Sciatic nerve (tissue), 2 donors: ENCODE results near the gene DLX6. TPM values are rescaled to one million over a fixed set of nuclear protein-coding genes. Genes with fewer than 3 reads are reported as not detected.
"Not testable (repeated sequence)": the region's sequence is repeated elsewhere in the genome, so short reads cannot be mapped to it uniquely, and the experiment has no call there.

Experiments
- ATAC-seq: fragments of 200-7000 bp; cut with Tn5 transposase; one replicate; pipeline ENCODE4 v1.9.1; 2020; ENCODE audit warnings: mild to moderate bottlenecking, moderate library complexity
- DNase-seq: peaks from one replicate; pipeline ENCODE4 v3.0.0-alpha.2; 2020; ENCODE audit warnings: low spot score
- intact Hi-C: fragments of 100-400 bp; cut with DNase I; formaldehyde crosslinking; loops from one replicate; pipeline ENCODE4 v1.14.2; 2022
- total RNA-seq: library from RNA; stranded (reverse); fragmentation: NEBNext Ultra II Directional; extraction: Animal tissue kit (Norgen Biotek cat#: 25700); gene quantifications from one replicate; pipeline ENCODE4 v1.2.1, GENCODE V29; 2021
- donor health status: DM: no; HTN: no; CAD: no.
- donor health status: DM: no; HTN: no; CAD: no.

Gene DLX6
- total RNA-seq, 1 donor from 2014 or later = not detected

DNA sequence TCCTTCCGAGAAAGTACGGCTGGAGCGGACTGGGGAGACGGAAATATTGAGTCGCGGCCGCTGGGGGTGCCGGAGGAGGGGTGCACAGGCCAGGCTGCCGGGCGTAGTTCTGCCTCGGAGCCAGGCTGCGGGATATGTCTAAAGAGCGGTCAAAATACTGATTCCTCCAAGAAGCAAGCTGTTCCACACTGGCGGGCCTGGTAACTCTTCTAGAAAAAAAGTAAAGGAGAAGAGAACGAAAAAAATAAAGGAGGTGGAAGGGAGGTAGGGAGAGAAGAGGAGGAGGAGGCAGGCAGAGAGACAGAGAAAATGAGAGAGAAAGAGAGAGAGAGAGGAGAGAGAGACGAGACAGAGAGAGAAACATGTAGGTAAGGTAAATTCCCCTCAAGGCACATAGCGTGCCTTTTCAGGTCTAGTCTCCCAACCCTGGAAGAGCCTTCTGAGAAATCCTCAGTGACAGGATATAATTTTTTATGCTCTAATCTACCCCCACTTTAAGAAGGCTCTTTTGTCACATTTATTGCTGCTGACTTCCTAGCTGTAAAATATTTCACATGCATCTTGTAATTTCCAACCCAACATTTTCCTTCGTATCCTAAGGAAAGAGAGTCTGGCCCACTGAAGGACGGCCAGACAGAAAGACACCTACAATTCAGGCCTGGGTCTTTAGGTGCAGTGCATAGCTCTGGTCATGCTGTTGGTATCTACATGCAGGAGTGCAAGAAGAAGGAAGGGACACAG, 13.6 kb downstream of the DLX6 start:
- ATAC-seq (no peak), DNase-seq (no peak)
- intact Hi-C loops = no loop called here

DNA sequence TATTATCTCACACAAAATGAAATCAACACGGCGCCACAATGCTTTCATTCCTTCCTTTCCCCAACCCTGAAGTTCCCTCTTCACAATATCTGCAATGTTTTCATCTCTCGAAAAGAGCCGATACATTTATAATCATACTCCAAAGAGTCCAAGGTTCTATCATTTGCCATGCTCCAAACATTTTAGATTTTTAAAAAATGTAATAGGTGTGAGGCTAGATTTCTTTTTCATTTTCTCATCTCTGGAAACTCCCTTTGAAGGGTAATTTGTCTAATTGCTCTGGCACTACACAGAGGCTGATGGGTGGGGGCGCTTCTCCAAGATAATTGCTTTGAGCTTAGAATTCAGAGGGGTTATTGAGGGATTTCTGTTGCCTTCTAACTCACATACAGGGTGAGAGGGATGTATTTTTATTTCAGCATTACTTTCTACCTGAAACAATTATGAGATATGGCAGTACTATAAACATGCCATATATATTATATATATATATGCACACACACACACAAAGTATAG, 14.4 kb downstream of the DLX6 start:
- DNase-seq (no peak), ATAC-seq (no peak)
- intact Hi-C loops = loop anchor here (10.0 kb wide), 2 partner anchors 955 to 1105 kb away; no protein-coding TSS in a partner anchor

DNA sequence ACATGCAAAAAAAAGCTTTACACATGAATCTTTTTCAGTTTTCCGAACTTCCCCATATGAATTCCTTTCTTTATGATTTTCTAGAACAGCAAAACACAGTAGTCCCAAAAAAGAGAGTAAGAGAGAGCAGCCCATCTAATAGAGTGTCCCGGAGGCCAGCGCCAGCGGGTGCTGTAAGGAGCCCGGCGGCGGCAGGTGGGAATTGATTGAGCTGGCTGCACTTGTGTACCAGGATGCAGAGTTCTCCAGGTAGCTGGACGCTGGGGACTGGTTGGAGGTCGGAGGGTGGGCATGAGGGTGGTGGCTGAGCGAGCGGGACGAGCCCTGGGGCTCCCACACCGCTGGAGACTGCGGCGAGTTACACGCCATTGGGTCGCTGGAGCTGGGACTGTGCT, 15.2 kb downstream of the DLX6 start:
- no peak for DNase-seq
- no peak for ATAC-seq
- intact Hi-C loops = loop anchor here (10.0 kb wide), 2 partner anchors 956 to 1106 kb away; no protein-coding TSS in a partner anchor

- DNase-seq (no peak), ATAC-seq (no peak)
- intact Hi-C loops = loop anchor here (10.0 kb wide), 2 partner anchors 956 to 1106 kb away; no protein-coding TSS in a partner anchor
Observed at GRCh38 chr7:97020996-97021746, 15.8 kb downstream of the DLX6 start.

DNA sequence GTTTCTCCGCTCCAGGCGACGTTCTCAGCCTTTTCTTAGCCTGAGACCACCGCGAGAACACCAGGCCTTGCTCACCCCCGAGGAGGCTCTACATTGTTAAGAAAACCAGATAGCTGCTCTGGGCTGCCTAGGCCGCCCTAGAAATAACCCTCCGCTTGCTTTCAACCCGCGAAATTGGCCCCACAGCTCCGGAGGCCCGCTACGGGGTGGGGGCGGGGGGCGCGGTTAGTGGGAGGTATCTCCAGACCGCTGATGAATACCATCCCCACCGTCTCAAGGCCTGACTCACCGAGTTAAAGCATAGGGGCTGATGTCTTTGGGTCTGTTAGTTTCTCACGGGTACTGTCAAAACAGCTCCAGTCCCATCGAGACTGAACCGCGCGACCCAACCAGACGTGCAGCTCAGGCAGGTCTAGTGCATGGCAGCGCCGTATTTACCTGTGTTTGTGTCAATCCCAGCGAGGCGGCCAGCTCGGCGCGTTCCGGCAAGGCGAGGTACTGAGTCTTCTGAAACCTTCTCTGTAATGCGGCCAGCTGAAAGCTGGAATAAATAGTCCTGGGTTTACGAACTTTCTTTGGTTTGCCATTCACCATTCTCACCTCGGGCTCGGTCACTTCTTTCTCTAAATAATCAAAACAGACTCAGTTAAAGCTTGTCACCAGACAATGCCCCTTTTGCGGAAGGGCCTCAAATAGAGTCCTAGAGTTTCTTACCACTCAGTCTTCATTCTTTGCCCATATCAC, 16.6 kb downstream of the DLX6 start:
- DNase-seq (no peak), ATAC-seq (no peak)
- intact Hi-C loops = loop anchor here (10.0 kb wide), 2 partner anchors 957 to 1107 kb away; no protein-coding TSS in a partner anchor

GRCh38 chr7:97022491-97023306, 17.3 kb downstream of the DLX6 start:
- intact Hi-C loops = loop anchor here (10.0 kb wide), 2 partner anchors 958 to 1108 kb away; no protein-coding TSS in a partner anchor

DNA sequence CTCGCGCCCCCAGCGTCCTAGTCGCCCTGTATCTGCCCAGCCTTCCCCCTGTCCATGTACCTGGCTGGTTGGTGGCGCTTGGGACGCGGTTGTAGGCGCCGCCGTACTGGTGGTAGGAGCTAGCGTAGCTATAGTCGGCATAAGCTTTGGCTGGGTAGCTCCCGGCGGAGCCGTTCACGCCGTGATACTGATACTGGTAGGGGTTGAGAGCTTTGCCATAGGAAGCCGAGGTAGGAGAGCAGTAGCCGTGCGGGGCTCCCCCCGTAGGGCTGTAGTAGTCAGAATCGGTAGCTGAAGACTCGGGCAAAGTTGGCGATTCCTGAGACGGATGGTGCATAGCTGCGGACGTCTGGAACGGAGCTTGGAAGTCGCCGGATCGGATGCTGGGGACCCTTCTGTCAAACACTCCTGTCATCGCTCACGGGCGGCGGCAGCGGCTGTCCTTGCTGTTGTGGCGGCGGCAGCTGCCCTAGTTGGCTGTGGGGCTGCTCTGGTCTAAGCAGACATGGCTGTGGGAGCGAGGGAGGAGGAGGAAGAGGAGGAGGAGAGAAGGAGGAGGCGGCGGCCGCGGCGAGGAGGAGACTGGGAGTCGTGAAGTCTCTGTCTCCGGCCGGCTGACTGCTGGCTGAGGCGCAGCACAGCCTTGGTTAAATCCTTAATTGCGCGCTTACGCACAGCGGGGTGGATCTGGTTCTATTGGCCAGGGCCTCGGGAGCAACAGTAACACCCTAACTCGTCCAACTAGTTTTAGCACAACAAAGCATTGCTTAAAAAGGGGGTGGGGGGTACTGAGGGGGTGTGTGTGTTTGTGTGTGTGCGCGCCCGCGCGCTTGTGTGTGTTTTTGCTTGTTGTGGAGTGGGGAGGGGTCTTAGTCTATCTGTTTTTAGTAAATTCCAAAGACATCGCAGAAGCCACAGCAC, 19.1 kb downstream of the DLX6 start, which contains the start of gene DLX5:
Gene DLX5, minus strand, starts transcription at position 623 of the 921 bp plus-strand sequence. Its CDS starts 208 bp downstream, at position 415.
- DNase-seq (peak; percentile 75), ATAC-seq (peak; percentile 80)
- intact Hi-C loops = loop anchor here (10.0 kb wide), 2 partner anchors 960 to 1110 kb away; no protein-coding TSS in a partner anchor

More at GRCh38 chr7:97022491-97023306, 17.3 kb downstream of the DLX6 start:
- no peak for ATAC-seq
- DNase-seq = no peak

GRCh38 chr7:97025130-97025499, 19.8 kb downstream of the DLX6 start:
- intact Hi-C loops = loop anchor here (10.0 kb wide), 2 partner anchors 960 to 1110 kb away; no protein-coding TSS in a partner anchor
- DNase-seq = no peak
- ATAC-seq = no peak

DNA sequence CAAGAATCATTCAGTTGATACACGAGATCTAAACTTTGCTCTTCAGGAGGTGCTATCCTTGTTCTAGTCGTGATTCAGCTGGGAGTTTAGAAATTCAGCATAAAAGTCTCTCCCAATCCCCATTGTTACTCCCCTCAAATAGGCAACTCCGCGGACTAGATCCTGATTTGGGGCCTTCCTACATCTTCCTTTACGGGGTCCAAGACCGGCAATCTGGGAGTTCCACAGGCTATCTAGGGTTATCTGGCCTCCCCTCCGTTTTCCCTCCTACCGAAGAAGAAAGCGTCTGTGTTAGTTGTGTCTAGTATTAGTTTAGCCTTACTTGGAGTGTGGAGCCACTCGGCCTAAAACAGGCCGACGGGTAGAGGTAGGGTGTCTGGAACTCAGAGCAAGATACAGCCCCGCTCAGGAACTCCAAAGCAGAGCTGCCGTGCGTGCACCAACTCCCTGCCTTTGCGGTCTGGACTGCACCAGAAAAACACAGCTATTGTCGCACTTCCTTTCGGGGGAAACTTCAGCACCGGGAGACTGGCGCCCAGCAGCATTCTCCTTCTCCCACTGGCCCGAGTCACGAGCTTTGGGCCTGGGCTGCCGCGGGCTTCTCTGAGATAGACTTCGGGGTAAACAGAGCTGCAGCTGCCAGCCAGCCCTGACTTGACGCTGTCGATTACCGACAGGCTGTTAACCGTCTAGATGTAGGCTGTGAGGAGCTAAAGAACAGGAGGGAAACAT, 20.8 kb downstream of the DLX6 start:
- DNase-seq = peak; percentile 59
- no peak for ATAC-seq
- intact Hi-C loops = loop anchor here (10.0 kb wide), 2 partner anchors 961 to 1111 kb away; no protein-coding TSS in a partner anchor

DNA sequence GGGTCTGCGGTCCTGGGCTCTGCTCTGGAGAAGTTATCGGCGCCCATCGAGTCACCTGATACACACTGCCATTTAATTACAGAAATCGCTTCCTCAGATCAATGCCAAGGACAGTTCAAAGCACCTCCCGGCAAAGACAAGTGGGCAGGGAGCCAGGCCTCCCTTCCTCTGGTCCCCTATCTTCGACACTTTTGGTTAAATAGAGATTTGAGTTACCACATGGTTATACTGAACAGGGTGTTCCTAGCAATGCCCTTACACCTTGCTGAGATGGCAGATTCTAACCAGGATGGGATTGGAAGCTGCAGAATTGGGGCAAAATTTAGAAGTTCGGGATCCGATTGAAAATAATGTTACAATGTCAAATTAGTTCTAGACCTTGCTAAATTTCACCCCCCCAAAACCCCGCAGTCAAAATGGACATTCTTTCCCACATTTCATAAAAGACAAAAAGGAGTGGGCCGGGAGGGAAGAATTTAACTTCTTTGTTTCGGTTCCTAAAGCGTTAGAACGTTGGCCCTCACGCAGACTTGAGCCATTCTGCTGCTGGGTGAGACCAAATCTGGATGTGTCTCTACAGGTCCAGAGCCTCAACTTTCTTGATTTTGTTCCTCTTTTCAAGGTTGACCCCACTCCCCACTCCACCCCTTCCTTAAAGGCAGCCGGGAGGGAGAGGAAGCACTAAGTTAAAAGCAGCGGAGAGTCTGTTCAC, 21.5 kb downstream of the DLX6 start:
- ATAC-seq (peak; percentile 9), DNase-seq (no peak)
- intact Hi-C loops = loop anchor here (10.0 kb wide), 2 partner anchors 962 to 1112 kb away; no protein-coding TSS in a partner anchor

DNA sequence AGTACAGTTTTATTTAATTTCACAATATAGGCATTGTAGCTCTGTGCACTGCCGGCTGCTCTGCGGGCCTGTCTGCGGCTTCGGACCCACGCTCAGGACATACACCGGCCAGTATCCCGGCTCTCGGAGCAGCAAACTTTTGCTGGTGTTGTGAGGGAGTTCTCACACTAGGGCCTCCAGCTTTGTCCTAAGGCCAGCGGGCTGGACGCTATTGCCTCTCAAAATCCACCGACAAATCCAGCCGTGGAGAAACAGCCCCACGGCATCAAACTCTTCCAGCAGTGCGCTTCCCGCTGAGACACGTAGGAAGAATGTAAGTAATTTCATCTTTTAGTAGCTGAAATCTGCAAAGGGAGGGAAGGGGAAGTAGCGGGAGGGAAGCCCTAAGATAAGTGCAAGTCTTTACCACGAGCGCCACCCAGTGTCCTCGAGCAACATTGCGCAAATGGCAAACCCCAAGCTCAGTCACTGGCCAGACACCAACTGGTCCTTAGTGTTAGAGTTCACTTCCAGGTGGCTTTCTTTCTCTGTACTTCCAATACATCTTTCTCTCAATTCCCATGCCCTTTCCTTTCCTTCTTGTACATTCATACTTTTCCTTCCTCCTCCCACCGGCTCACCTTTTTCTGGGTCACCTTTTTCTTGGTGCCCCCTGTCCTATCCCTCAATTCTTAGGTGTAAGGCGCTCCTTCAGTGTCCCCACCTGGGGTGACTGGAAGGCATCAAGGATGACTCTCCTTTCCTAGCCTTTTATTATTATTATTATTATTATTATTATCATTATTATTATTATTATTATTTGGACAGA, 22.3 kb downstream of the DLX6 start:
- DNase-seq = peak; percentile 87
- intact Hi-C loops = loop anchor here (10.0 kb wide), 2 partner anchors 963 to 1113 kb away; no protein-coding TSS in a partner anchor
- ATAC-seq = peak; percentile 86

DNA sequence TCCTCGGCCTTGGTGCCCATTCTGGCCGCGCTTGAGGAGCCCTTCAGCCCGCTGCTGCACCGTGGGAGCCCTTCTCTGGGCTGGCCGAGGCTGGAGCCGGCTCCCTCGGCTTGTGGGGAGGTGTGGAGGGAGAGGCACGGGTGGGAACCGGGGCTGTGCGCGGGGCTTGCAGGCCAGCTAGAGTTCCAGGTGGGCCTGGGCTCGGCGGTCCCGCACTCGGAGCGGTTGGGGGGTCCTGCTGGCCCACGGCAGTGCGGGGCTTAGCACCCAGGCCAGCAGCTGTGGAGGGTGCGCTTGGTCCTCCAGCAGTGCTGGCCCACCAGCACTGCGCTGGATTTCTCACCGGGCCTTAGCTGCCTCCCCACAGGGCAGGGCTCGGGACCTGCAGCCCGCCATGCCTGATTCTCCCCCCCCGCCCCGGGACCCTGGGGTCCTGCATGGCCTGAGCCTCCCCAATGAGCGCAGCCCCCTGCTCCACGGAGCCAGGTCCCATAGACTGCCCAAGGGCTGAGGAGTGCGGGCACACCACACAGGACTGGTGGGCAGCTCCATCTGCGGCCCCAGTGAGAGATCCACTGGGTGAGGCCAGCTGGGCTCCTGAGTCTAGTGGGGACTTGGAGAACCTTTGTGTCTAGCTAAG, 29.0 kb downstream of the DLX6 start:
- DNase-seq, intact Hi-C loops, ATAC-seq: not testable (repeated sequence)

GRCh38 chr7:97039374-97040065, 34.2 kb downstream of the DLX6 start:
- DNase-seq (no peak), ATAC-seq (no peak)
- intact Hi-C loops = no loop called here

- DNase-seq (no peak), ATAC-seq (no peak)
- intact Hi-C loops = no loop called here
Observed at GRCh38 chr7:97043281-97043680, 37.9 kb downstream of the DLX6 start.
